ENCODE measurements around the gene MRPS12. TPM values are rescaled to one million over a fixed set of nuclear protein-coding genes. Genes with fewer than 3 reads are reported as not detected.
A peak's percentile ranks its signal among the peaks of the same experiment; 100 is the strongest.

Gene MRPS12
- total and polyA plus RNA-seq, 9 of the 15 experiments (the other 6 are each of a cell fraction or from before 2014, with no cell fraction given): 8.1 to 174 (median 52.0) TPM

DNA sequence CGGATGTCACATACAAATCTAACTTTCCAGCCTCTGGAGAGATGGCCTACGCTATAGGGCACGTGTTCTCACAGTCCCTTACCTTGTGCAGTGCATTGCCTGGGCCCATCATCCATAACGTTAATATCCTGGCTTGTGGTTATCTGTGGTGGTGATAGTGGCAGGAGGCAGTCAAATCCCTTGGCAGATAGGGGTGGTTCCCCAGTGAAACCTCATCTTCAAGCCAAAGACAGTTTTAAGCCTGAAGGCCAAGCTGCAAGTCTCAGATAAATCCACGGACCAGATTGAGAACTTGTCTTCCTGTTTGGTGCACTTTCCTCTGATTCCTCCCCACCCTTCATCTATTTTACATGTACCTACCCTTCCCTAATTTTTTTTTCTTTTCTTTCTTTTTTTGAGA, 49.1 kb downstream of the MRPS12 start (continued):
- 0 out of 4 replicates have a peak, but pooled peaks of 1 of the 2 experiments have one; percentile 20 for TF ChIP-seq RCOR1 (IDR thresholded peaks at IDR 0.05; ENCODE audit: borderline replicate concordance in 1 of 2, low read depth in 2 of 2, low read length in 2 of 2)
- peak; percentile 12 for TF ChIP-seq ASH1L (IDR thresholded peaks at IDR 0.05; ENCODE audit: borderline replicate concordance, low read depth, partially characterized antibody)
- TF ChIP-seq NFE2 (IDR thresholded peaks at IDR 0.05; ENCODE audit: low read depth): no peak
- TF ChIP-seq SPI1 (IDR thresholded peaks at IDR 0.05; ENCODE audit: borderline replicate concordance, low read depth, low read length): no peak
- 0 out of 2 replicates have a peak, but pooled peaks have one; percentile 22 for TF ChIP-seq HDAC2 (IDR thresholded peaks at IDR 0.05)
- TF ChIP-seq SRSF1 (IDR thresholded peaks at IDR 0.05; ENCODE audit: low read depth, low read length): no peak
- peak; percentile 97; the same call in 1 of the 2 replicates for TF ChIP-seq CC2D1A (IDR thresholded peaks at IDR 0.05)
- no peak; the same call in 1 of the 2 replicates for TF ChIP-seq ZNF121 (CRISPR knock-in tag; conservative IDR thresholded peaks at IDR 0.05)
- TF ChIP-seq, protein P1, sequence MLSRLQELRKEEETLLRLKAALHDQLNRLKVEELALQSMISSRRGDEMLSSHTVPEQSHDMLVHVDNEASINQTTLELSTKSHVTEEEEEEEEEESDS (CRISPR knock-in tag; IDR thresholded peaks at IDR 0.05): no peak
- no peak for TF ChIP-seq HBP1 (CRISPR knock-in tag; IDR thresholded peaks at IDR 0.05)
- TF ChIP-seq POLR2AphosphoS5 (IDR thresholded peaks at IDR 0.05; ENCODE audit: control insufficient read depth, insufficient read depth, low read depth, low read length): peak; percentile 44; the same call in 1 of the 2 replicates
- TF ChIP-seq ZNF277 (CRISPR knock-in tag; IDR thresholded peaks at IDR 0.05; ENCODE audit: borderline replicate concordance): no peak
- peak; percentile 58 to 65; a peak in 3 of 4 replicates for TF ChIP-seq TRIM24 (IDR thresholded peaks at IDR 0.05)
- no peak for TF ChIP-seq COPS2 (conservative IDR thresholded peaks at IDR 0.05)
- TF ChIP-seq, protein P2, sequence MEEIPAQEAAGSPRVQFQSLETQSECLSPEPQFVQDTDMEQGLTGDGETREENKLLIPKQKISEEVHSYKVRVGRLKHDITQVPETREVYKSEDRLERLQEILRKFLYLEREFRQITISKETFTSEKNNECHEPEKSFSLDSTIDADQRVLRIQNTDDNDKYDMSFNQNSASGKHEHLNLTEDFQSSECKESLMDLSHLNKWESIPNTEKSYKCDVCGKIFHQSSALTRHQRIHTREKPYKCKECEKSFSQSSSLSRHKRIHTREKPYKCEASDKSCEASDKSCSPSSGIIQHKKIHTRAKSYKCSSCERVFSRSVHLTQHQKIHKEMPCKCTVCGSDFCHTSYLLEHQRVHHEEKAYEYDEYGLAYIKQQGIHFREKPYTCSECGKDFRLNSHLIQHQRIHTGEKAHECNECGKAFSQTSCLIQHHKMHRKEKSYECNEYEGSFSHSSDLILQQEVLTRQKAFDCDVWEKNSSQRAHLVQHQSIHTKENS (CRISPR knock-in tag; IDR thresholded peaks at IDR 0.05): no peak
- no peak for TF ChIP-seq FUS (optimal IDR thresholded peaks at IDR 0.05; ENCODE audit: low read depth, low read length)
- TF ChIP-seq MLLT1 (IDR thresholded peaks at IDR 0.05): peak in 1 of 2 experiments; percentile 45; a peak in 1 of 4 replicates
- no peak for TF ChIP-seq TFE3 (CRISPR knock-in tag; IDR thresholded peaks at IDR 0.05)
- no peak for TF ChIP-seq CHD1 (IDR thresholded peaks at IDR 0.05; ENCODE audit: low read length)
- no peak for TF ChIP-seq POLR3G (IDR thresholded peaks at IDR 0.05; ENCODE audit: extremely low read depth, insufficient read length, insufficient replicate concordance)
